Measurements from ENCODE around the gene CDC14A.

CDC14A gene

DNA sequence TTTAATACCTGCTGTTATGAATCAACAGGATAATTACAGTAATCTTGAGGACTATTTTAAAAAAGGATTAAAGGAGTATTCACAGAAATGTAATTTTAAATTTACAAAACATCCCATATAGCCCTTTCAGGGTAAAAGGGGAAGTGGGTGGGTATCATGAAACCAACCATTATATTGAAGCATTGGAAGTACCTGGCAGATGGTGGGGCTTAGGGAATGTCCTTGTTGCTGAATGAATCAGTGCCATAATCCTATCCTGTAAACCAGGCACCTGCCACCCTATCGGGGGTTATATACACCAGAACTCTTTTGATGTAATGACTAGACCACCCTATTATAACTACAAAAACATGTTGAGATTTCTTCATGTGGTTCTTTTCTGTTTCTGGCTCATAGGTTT lies 30.4 kb downstream of the CDC14A start:
- TF ChIP-seq, protein P1, sequence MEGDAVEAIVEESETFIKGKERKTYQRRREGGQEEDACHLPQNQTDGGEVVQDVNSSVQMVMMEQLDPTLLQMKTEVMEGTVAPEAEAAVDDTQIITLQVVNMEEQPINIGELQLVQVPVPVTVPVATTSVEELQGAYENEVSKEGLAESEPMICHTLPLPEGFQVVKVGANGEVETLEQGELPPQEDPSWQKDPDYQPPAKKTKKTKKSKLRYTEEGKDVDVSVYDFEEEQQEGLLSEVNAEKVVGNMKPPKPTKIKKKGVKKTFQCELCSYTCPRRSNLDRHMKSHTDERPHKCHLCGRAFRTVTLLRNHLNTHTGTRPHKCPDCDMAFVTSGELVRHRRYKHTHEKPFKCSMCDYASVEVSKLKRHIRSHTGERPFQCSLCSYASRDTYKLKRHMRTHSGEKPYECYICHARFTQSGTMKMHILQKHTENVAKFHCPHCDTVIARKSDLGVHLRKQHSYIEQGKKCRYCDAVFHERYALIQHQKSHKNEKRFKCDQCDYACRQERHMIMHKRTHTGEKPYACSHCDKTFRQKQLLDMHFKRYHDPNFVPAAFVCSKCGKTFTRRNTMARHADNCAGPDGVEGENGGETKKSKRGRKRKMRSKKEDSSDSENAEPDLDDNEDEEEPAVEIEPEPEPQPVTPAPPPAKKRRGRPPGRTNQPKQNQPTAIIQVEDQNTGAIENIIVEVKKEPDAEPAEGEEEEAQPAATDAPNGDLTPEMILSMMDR (IDR thresholded peaks at IDR 0.05; ENCODE audit: low read depth, low read length), result no peak
- no peak overlapping the region for H3K4me3 ChIP-seq (ENCODE audit: low read depth, low read length)
- no peaks in the 10 kb centered on the region for H3K27me3 ChIP-seq (ENCODE audit: insufficient read depth, low read depth, severe bottlenecking)
- H3K27ac ChIP-seq, result no peak overlapping the region
- no peaks in the 10 kb centered on the region for H3K9me3 ChIP-seq (ENCODE audit: severe bottlenecking)
- no peaks in the 10 kb centered on the region for H3K36me3 ChIP-seq
- DNase-seq, result peak; percentile 60

DNA sequence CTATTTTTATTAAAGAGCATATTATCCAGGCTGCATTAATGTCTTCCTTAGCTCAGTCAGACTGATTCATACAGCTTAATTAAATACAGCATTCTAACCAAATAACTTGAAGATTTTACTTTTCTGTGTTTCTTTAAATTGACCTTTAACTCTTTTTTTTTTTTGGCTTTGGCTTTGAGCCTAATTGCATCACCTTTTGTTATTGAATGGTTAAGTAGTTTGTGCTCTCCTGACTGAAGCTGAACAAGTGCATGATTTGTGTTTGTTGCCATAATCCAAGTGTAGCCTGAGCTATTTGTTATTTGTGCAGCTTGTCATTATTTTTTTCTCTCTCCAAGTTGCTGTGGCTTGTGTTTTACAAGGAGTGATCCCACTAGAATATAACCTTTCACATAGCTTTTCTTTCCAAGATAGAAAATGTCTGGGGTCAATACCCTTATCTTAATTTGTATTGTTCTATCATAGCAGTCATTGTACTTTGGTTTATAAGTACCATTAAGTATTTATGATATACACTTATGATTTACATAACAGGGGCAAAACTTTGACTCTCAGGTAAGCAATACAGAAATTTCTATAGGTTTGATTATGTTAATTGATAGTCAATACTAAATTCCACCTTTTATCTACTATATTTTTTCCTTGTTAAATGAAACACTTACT lies 31.6 kb downstream of the CDC14A start:
- no peaks in the 10 kb centered on the region for H3K36me3 ChIP-seq
- TF ChIP-seq, protein P1 (IDR thresholded peaks at IDR 0.05; ENCODE audit: low read depth, low read length), result no peak
- no peaks in the 10 kb centered on the region for H3K27me3 ChIP-seq (ENCODE audit: insufficient read depth, low read depth, severe bottlenecking)
- DNase-seq, result no peak
- no peaks in the 10 kb centered on the region for H3K9me3 ChIP-seq (ENCODE audit: severe bottlenecking)
- H3K4me3 ChIP-seq (ENCODE audit: low read depth, low read length), result no peak overlapping the region
- no peak overlapping the region for H3K27ac ChIP-seq

DNA sequence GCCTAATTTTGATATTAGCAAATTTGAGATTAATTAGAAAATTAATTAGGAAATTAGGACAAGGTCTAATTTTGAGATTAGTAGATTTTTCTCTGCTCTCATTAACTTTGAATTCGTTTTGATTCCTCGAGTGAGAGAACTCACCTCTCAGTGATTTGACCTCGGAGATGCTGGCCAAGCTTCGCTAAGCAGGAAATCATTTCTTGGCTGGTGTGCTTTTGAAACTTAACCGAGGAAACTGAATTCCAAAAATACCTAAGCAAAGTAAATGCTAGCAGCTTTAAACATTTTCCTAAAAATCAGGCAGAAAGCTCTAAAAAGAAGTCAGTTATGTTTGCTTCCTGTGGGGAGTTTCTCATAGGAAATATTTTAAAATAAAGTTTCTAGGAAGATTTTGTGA lies 34.9 kb downstream of the CDC14A start:
- H3K36me3 ChIP-seq, result no peaks in the 10 kb centered on the region
- H3K27ac ChIP-seq, result no peak overlapping the region
- H3K27me3 ChIP-seq (ENCODE audit: insufficient read depth, low read depth, severe bottlenecking), result no peaks in the 10 kb centered on the region
- TF ChIP-seq, protein P1 (IDR thresholded peaks at IDR 0.05; ENCODE audit: low read depth, low read length), result no peak
- H3K9me3 ChIP-seq (ENCODE audit: severe bottlenecking), result no peaks in the 10 kb centered on the region
- H3K4me3 ChIP-seq (ENCODE audit: low read depth, low read length), result no peak overlapping the region
- no peak for DNase-seq

DNA sequence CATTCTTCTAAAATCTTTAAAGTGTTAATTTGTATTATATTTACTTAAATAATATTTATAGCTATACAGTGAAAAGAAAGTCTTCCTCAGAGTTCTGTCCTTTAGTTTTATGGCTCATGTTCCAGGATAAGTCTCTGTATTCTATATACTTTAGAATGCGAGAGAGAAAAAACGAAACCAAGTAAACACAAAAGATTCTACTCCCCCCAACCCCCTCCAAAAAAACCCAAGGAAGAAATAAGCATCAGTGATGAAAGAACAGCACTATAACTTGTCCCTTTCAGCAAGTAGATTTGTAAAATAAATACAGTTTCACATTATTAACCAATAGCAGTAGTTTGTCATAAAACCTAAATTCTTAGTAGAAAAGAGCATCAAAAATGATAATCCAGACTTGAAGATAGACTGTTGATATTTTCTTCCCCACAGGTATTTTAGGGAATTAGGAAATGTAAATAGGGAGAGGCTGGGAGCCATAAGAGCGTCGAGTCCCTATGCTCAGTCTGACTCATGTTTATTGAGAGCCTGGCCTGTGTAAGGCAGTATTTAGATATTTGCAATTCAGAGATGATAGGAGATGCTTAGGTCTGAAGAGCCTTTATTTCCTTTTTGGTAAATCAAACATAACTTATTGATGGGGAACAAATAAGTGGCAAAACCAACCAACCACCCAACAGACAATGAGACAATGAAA lies 35.5 kb downstream of the CDC14A start:
- Histone ChIP-seq H3K27ac (no peak overlapping the region), H3K9me3 (ENCODE audit: severe bottlenecking) (no peaks in the 10 kb centered on the region), H3K27me3 (ENCODE audit: insufficient read depth, low read depth, severe bottlenecking) (no peaks in the 10 kb centered on the region), H3K36me3 (no peaks in the 10 kb centered on the region), H3K4me3 (ENCODE audit: low read depth, low read length) (no peak overlapping the region)
- no peak for DNase-seq
- TF ChIP-seq, protein P1 (IDR thresholded peaks at IDR 0.05; ENCODE audit: low read depth, low read length), result no peak

DNA sequence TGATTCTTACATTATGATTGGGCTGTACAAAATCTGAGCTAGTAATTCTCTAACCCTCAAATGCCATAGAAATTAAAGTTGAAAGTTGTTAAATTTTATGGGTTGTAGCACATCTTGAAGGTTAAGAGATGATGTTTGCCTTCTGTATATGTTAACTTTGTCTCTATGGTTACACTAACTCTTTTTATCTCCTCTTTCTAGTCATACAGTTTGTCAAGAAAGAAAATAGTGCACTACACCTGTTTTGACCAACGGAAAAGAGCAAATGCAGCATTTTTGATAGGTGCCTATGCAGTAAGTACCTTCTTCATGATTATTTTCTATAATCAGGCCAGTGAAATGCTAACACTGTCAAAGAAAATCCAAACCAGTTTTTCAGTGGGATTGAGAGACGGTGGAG lies 38.2 kb downstream of the CDC14A start:
- no peak overlapping the region for H3K27ac ChIP-seq
- no peaks in the 10 kb centered on the region for H3K36me3 ChIP-seq
- no peaks in the 10 kb centered on the region for H3K27me3 ChIP-seq (ENCODE audit: insufficient read depth, low read depth, severe bottlenecking)
- no peaks in the 10 kb centered on the region for H3K9me3 ChIP-seq (ENCODE audit: severe bottlenecking)
- no peak for DNase-seq
- TF ChIP-seq, protein P1 (IDR thresholded peaks at IDR 0.05; ENCODE audit: low read depth, low read length), result no peak
- no peak overlapping the region for H3K4me3 ChIP-seq (ENCODE audit: low read depth, low read length)

Measured in WERI-Rb-1 (cell line).